Activated CD4-positive, alpha-beta T cell treated with anti-CD3 and anti-CD28 coated beads, Interleukin-2, amount 10 ng/mL, durations not matched to agents 7 days and 5 days (primary cell): ENCODE results near the gene RP9. TPM values are rescaled to one million over a fixed set of nuclear protein-coding genes. Genes with fewer than 3 reads are reported as not detected.
"Not testable (repeated sequence)": the region's sequence is repeated elsewhere in the genome, so short reads cannot be mapped to it uniquely, and the experiment has no call there.

ENCODE experiments used
- CTCF ChIA-PET: fragments of 350-600 bp; sonication (Branson Sonifier 250); formaldehyde crosslinking; loops from one replicate; lab custom pipeline; 2021; ENCODE audit warnings: antibody characterized with exemption; lab: Charles Lee
- POLR2A ChIA-PET: fragments of 350-600 bp; sonication (Branson Sonifier 250); formaldehyde crosslinking; loops from one replicate; lab custom pipeline; 2021; ENCODE audit warnings: antibody characterized with exemption; lab: Charles Lee
- DNase-seq: peaks from one replicate; pipeline ENCODE4 v3.0.0-alpha.2; 2020
- H3K27ac Mint-ChIP-seq: one replicate; pipeline ENCODE4 v1.8.0; 2021; ENCODE audit warnings: mild to moderate bottlenecking, moderate library complexity, mixed read lengths
- H3K27me3 Mint-ChIP-seq: one replicate; pipeline ENCODE4 v1.8.0; 2021; ENCODE audit warnings: mixed read lengths
- H3K36me3 Mint-ChIP-seq: one replicate; pipeline ENCODE4 v1.8.0; 2021; ENCODE audit warnings: low read depth, mixed read lengths
- H3K4me1 Mint-ChIP-seq: one replicate; pipeline ENCODE4 v1.8.0; 2021; ENCODE audit warnings: mixed read lengths
- H3K4me3 Mint-ChIP-seq: one replicate; pipeline ENCODE4 v1.8.0; 2021; ENCODE audit warnings: mild to moderate bottlenecking, moderate library complexity, mixed read lengths
- H3K9me3 Mint-ChIP-seq: one replicate; pipeline ENCODE4 v1.8.0; 2021; ENCODE audit warnings: mixed read lengths
- total RNA-seq, 2 experiments: library from RNA; stranded (reverse); gene quantifications; one replicate each; pipeline ENCODE4 v1.2.3, GENCODE V29; 2021

The RP9 gene
- total RNA-seq, 2 experiments from 2014 or later = 10.8 to 13.2 TPM

DNA sequence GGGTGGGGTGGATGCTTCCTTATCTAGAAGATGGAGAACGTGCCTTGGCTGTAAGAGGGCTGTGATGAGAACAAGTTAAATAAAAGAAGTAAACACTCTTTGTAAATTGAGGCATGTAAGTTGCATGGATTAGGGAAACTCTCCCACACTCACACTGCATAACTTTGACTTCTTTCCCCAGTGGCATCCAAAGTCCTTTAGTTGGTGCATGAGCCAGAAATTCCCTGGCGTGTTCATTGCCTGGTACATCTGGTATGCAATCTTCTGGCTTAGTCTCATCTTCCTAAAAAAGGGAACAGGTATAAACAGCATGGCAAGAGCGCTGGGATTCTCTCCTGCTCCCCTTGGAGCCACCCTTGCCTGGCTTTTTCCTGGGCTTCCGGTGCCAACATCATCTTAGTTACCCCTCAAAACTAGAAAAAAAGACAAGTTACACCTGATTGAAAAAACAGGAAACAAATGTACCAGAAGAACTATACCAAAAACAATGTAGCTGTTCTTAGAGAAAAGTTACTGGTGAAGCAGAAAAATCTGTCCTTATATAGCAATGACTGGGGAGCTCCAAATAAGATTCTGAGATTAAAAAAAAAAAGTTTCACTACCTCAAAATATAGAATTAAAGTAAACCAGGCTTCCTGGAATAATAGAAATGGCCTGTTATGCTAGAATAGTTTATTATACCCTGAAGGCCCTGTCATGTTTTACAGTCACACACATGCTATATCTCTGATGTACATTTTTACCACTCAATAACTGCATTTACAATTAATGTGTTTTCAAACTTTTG lies 9.9 kb downstream of the RP9 start:
- peaks cover 39% of the 10 kb centered on the region for H3K36me3 Mint-ChIP-seq
- no peak overlapping the region for H3K27ac Mint-ChIP-seq
- no peak overlapping the region for H3K4me3 Mint-ChIP-seq
- H3K27me3 Mint-ChIP-seq = no peaks in the 10 kb centered on the region
- peaks cover 4% of the 10 kb centered on the region for H3K4me1 Mint-ChIP-seq
- POLR2A ChIA-PET = no interaction called here
- DNase-seq = no peak
- no peaks in the 10 kb centered on the region for H3K9me3 Mint-ChIP-seq
- CTCF ChIA-PET = interaction anchor here (0.6 to 1.1 kb wide), 2 partner anchors 9 kb away, joined by 3 read pairs; no protein-coding TSS in a partner anchor

DNA sequence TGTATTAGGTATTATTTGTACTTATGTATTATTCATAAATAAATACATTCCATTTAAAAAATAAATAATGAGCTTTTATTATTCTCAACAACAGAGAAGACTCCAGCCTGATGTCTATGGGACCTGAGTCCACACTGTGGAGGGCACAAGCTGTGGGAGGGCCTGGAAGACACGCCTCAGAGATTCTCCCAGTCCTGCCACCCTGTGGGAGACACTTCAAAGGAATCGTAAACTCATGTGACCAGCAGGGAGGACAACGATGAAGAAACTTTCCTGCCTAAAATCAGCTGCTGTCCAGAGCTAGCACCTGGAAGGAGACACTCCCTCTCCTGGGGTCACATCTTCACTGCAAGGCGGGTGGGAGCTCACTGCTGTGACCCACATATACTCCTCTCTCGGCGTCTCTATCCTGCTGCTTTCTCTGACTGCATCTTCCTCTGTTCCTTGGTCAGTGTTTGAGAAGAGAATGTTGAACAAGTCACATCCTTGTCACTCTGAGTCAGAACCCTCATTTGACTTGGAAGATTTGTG lies 14.4 kb downstream of the RP9 start:
- CTCF ChIA-PET = interaction anchor here (1.0 kb wide), 2 partner anchors 9 to 39 kb away, joined by 3 read pairs; no protein-coding TSS in a partner anchor
- H3K27me3 Mint-ChIP-seq, H3K4me1 Mint-ChIP-seq, DNase-seq, POLR2A ChIA-PET, H3K9me3 Mint-ChIP-seq, H3K4me3 Mint-ChIP-seq, H3K27ac Mint-ChIP-seq: not testable (repeated sequence)
- H3K36me3 Mint-ChIP-seq = peaks cover 39% of the 10 kb centered on the region

DNA sequence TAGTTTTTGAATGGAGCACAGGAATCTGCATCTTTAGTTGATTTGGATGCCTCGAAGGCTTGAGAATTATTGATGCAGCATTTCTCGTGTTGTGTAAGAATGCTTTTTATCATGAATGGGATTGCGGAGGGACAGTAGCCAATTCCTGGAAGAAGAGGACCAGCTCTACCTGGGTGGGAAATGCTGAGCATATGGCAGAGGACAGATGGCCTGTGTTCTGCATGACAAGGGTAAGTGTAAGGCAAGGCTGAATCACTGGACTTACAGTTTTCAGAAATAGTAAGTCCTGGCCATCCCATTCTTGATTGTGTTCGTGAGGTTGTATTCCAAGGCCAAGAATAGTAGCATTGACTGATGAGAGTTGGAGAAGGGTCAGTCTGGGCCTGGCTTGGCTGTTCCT lies 15.9 kb downstream of the RP9 start:
- no peak for DNase-seq
- H3K4me3 Mint-ChIP-seq = no peak overlapping the region
- no peaks in the 10 kb centered on the region for H3K9me3 Mint-ChIP-seq
- H3K27me3 Mint-ChIP-seq = no peaks in the 10 kb centered on the region
- H3K27ac Mint-ChIP-seq = no peak overlapping the region
- CTCF ChIA-PET = no interaction called here
- POLR2A ChIA-PET = no interaction called here
- H3K4me1 Mint-ChIP-seq = no peaks in the 10 kb centered on the region
- peaks cover 30% of the 10 kb centered on the region for H3K36me3 Mint-ChIP-seq

DNA sequence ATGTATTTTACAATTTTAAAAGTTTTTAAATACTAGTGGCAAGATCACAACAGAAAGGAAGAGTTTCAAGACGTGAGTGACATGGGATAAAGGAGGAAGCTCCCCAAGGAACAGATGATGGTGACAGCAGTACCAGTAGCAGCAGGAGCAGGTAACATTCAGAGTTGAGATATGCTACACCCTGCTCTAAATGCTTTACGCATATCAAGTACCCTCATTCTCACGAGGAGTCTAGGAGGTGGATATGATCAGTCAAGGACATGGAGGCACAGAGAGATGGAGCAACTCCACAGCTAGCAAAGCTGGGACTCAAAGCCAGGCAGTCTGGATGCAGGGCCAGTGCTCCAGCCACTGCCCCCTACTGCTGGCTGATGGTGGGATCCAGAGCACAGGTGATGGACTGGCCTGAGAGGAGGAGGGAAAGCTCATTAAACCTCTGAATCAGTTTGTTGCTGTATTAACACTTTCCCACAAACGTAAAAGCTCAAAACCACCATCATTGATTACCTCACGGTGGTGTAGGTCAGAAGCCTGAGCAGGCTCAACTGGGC lies 17.5 kb downstream of the RP9 start:
- peaks cover 24% of the 10 kb centered on the region for H3K36me3 Mint-ChIP-seq

DNA sequence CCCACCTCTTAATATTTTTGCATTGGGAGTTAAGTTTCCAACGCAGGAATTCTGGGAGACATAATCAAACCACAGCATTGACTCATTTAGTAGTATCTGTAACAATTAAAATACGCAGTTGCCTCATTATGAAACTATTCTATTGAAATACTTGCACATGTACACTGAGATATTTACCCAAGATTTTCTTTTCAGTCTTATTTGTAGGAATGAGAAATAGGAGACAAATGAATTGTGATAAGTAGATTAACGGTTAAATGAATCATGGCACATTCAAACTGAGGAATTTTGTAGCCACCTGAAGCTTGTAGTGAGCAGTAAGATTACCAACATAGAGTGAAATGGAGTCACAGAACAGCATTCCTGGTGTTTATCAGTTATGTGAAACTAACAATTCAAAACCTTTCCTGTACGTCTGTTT lies 18.1 kb downstream of the RP9 start:
- CTCF ChIA-PET = no interaction called here
- Mint-ChIP-seq H3K36me3 (peaks cover 19% of the 10 kb centered on the region), H3K4me1 (no peaks in the 10 kb centered on the region), H3K9me3 (no peaks in the 10 kb centered on the region), H3K27ac (no peak overlapping the region), H3K4me3 (no peak overlapping the region), H3K27me3 (no peaks in the 10 kb centered on the region)
- DNase-seq = no peak
- POLR2A ChIA-PET = no interaction called here

More for the DNA sequence above, 17.5 kb downstream of the RP9 start:
- no peaks in the 10 kb centered on the region for H3K4me1 Mint-ChIP-seq
- no peak overlapping the region for H3K27ac Mint-ChIP-seq
- H3K4me3 Mint-ChIP-seq = no peak overlapping the region
- ChIA-PET POLR2A (no interaction called here), CTCF (no interaction called here)
- H3K9me3 Mint-ChIP-seq = no peaks in the 10 kb centered on the region
- no peak for DNase-seq
- no peaks in the 10 kb centered on the region for H3K27me3 Mint-ChIP-seq

DNA sequence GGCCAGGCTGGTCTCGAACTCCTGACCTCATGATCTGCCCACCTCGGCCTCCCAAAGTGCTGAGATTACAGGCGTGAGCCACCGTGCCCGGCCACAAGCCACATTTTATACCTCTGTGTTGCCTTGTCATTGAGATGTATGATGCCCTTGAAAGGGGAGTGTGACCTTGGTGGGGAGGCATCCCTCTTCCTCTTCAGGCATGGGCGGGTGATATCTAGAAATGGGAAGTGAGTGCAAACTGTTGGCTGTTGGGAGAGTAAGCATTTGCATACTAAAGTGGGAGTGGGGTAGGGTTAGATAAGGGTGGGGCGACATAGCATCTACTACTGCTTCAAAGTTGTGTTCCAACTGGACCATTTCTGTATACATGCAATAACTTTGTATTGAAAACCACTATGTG lies 20.1 kb downstream of the RP9 start:
- Mint-ChIP-seq H3K27me3 (no peaks in the 10 kb centered on the region), H3K4me1 (no peaks in the 10 kb centered on the region), H3K9me3 (no peaks in the 10 kb centered on the region), H3K27ac (no peak overlapping the region), H3K4me3 (no peak overlapping the region), H3K36me3 (peaks cover 7% of the 10 kb centered on the region)
- DNase-seq = no peak
- CTCF ChIA-PET = no interaction called here
- POLR2A ChIA-PET = no interaction called here

DNA sequence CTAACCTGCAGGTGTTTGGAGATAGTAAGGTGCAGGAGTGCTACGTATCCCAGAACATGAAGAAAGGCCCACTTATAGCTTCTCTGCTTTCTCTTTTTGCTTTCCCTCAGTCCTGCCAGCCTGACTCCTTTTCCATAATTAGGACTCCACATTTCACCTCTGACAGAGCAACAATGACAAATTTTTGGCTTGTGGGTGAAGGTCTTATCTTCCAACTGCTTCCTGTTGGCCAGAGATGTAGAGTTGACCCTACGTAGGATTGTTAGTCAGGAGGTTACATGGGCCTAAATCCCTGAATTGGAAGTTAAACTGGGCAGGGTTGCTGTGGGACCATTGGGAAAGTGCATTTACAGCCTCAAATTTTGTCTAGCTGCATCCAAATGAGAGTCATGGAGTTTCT lies 21.3 kb downstream of the RP9 start:
- Mint-ChIP-seq H3K36me3 (peaks cover 3% of the 10 kb centered on the region), H3K9me3 (no peaks in the 10 kb centered on the region), H3K27me3 (peaks cover 2% of the 10 kb centered on the region), H3K4me1 (no peaks in the 10 kb centered on the region), H3K27ac (no peak overlapping the region), H3K4me3 (no peak overlapping the region)
- DNase-seq = no peak
- CTCF ChIA-PET = no interaction called here
- POLR2A ChIA-PET = no interaction called here

DNA sequence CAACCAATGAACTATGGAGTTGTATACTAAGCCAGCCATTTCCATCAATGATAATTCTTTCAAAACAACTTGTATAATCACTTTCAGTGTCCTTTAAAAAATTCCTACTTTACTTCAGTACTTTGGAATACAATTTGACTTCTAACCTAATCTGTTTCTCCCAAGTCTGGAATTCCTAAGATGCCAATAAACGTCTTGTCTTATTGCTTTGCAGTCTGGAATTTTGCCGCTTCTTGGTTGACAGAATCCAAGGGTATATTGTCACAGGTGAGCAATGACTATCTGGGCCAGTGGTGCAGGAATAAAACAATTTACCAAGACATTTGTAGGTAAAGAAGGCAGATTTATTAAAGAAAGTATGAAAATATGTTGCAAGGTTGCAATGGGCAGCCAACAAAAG lies 21.8 kb downstream of the RP9 start:
- no peak for DNase-seq

DNA sequence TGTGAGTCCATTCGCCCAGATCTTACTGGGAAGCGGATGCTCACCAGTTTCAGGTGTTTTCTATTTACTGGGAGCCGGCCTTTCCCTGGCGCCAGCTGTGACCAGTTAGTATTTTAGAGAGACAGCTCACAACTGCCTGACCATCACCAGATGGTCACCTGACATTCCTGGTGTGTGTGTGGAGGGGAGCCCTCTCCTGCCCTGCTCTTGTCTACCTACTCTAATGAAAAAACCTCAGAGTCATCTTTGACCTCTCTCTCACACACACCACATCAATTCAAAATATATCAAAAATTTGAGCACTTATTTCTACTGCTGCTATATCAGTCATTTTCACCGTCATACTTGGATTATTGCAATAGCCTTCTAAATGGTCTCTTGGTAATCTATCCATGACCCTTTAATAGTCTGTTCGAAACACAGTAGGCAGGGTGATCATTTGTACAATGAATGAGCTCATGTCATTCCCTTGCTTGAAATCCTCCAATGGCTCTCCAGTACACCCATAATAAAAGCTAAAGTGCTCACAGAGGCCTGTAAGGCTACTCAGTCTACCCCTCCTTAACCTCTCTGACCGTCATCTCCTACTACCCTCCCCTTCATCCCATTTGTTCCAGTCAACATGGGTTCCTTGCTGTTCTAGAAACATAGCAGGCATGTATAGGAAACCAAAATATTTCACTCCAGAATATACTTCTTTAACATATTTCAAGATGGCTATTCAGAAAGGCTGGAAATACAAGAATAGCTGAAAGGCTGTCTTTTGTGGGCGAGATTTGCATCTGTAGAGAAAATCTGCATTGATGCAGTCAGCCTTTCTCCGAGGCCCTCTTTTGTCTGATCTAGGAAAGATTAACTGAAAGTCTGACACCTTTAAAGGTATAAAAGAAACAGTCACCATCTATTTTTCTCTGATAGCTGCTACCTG lies 29.2 kb downstream of the RP9 start:
- Mint-ChIP-seq H3K27ac (no peak overlapping the region), H3K27me3 (peaks cover 19% of the 10 kb centered on the region), H3K9me3 (no peaks in the 10 kb centered on the region), H3K36me3 (no peaks in the 10 kb centered on the region), H3K4me1 (peaks cover 13% of the 10 kb centered on the region), H3K4me3 (no peak overlapping the region)
- DNase-seq = no peak
- CTCF ChIA-PET = interaction anchor here (1.0 kb wide), 1 partner anchor 27 kb away, joined by 3 read pairs; no protein-coding TSS in a partner anchor
- POLR2A ChIA-PET = no interaction called here

More for the DNA sequence above, 21.8 kb downstream of the RP9 start:
- ChIA-PET CTCF (no interaction called here), POLR2A (no interaction called here)
- Mint-ChIP-seq H3K4me3 (no peak overlapping the region), H3K4me1 (no peaks in the 10 kb centered on the region), H3K36me3 (no peaks in the 10 kb centered on the region), H3K27ac (no peak overlapping the region), H3K9me3 (no peaks in the 10 kb centered on the region), H3K27me3 (peaks cover 3% of the 10 kb centered on the region)

DNA sequence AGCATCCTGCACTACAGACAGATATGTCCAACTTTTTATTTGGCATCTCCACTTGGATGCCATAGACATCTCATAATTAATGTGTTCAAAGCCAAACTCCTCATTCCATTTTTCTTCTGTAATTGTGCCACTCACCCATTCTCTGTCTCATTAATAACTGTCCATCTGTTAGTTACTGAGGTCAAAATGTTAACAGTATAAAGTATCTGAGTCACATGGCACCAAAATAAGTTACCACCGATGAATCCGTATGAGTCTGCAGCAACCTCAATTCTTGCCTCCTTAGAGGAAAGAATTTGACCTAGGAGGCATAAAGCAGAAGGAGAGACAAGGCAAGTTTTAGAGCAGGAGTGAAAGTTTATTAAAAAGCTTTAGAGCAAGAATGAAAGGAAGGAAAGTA lies 30.1 kb downstream of the RP9 start:
- H3K4me1 Mint-ChIP-seq = peaks cover 13% of the 10 kb centered on the region
- H3K27ac Mint-ChIP-seq = no peak overlapping the region
- H3K27me3 Mint-ChIP-seq = peaks cover 23% of the 10 kb centered on the region
- ChIA-PET CTCF (interaction anchor here (1.1 kb wide), 1 partner anchor 28 kb away, joined by 3 read pairs; no protein-coding TSS in a partner anchor), POLR2A (no interaction called here)
- no peaks in the 10 kb centered on the region for H3K36me3 Mint-ChIP-seq
- no peak for DNase-seq
- no peak overlapping the region for H3K4me3 Mint-ChIP-seq
- H3K9me3 Mint-ChIP-seq = no peaks in the 10 kb centered on the region

DNA sequence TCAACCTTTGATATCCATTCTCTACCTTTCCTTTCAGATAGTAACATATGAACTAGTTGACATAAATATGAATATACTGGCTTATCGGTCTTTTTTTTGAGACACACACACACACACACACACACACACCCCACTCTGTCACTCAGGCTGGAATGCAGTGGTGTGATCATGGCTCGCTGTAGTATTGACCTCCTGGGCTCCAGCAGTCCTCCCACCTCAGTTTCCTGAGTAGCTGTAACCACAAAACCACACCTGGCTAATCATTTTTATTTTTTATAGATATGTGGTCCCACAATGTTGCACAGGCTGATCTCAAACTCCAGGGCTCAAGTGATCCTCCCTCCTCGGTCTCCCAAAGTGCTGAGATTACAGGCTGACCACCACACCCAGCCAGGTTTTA lies 32.5 kb downstream of the RP9 start:
- ChIA-PET CTCF (interaction anchor here (1.0 kb wide), 1 partner anchor 136 kb away, joined by 3 read pairs; no protein-coding TSS in a partner anchor), POLR2A (no interaction called here)
- Mint-ChIP-seq H3K27ac (no peak overlapping the region), H3K4me1 (peaks cover 13% of the 10 kb centered on the region), H3K27me3 (peaks cover 24% of the 10 kb centered on the region), H3K9me3 (no peaks in the 10 kb centered on the region), H3K4me3 (no peak overlapping the region), H3K36me3 (no peaks in the 10 kb centered on the region)
- no peak for DNase-seq

DNA sequence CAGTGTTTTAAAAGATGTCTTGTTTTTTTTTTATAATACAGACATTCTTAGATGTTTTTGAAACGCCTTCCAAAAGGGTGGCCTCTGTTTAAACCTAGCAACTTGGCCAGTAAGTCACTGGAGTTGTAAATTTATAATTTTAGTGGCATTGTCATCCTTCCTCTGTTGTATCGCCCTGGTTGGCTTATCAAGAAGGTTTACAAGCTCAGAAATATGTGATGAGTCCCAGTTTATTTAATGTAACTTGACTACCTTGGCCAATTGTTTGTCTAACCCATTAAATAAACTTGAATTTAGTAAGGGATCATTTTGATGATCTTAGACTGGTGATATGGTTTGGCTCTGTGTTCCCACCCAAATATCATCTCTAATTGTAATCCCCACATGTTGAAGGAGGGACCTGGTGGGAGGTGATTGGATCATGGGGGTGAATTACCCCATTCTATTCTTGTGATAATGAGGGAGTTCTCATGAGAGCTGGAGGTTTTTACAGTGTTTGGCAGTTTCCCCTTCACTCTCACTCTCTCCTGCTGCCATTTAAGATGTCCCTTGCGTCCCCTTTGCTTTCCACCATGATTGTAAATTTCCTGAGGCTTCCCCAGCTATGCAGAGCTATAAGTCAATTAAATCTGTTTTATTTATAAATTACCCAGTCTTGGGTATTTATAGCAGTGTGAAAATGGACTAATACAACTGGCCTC lies 33.2 kb downstream of the RP9 start:
- Mint-ChIP-seq H3K4me3 (no peak overlapping the region), H3K4me1 (peaks cover 13% of the 10 kb centered on the region), H3K27me3 (peaks cover 24% of the 10 kb centered on the region), H3K27ac (no peak overlapping the region), H3K36me3 (no peaks in the 10 kb centered on the region), H3K9me3 (no peaks in the 10 kb centered on the region)
- ChIA-PET POLR2A (no interaction called here), CTCF (interaction anchor here (0.9 to 1.0 kb wide), 2 partner anchors 135 to 275 kb away, joined by 3 read pairs; no protein-coding TSS in a partner anchor)
- no peak for DNase-seq
